Uterus (tissue), 4 donors: ENCODE measurements around the gene HIRA. TPM values are rescaled to one million over a fixed set of nuclear protein-coding genes. Genes with fewer than 3 reads are reported as not detected.
"Not testable (repeated sequence)": the region's sequence is repeated elsewhere in the genome, so short reads cannot be mapped to it uniquely, and the experiment has no call there.

Experiments used
- DNase-seq, 2 donors: peaks; one replicate each; pipeline ENCODE4 v3.0.0-alpha.2; 2019 to 2020
- H3K27ac ChIP-seq, 2 donors: fragments of 200-600 bp; sonication (generic); 1 replicate in 1 of 2; 2 replicates in 1 of 2; pipeline ENCODE4 v1.5.1; 2016 to 2018
- H3K27me3 ChIP-seq, 2 donors: fragments of 200-600 bp; sonication (generic); one replicate each; pipeline ENCODE4 v1.5.1; 2018 to 2019; ENCODE audit warnings: control low read depth in 1 of 2
- H3K36me3 ChIP-seq, 2 donors: fragments of 200-600 bp; sonication (generic); one replicate each; pipeline ENCODE4 v1.5.1; 2019; ENCODE audit warnings: control low read depth in 1 of 2
- H3K4me1 ChIP-seq, 2 donors: fragments of 200-600 bp; sonication (generic); one replicate each; pipeline ENCODE4 v1.5.1; 2018 to 2019; ENCODE audit warnings: control low read depth in 1 of 2
- H3K4me3 ChIP-seq, 2 donors: fragments of 200-600 bp; sonication (generic); 1 replicate in 1 of 2; 2 replicates in 1 of 2; pipeline ENCODE4 v1.5.1; 2018 to 2019; ENCODE audit warnings: mild to moderate bottlenecking in 1 of 2
- H3K9me3 ChIP-seq, 2 donors: fragments of 200-600 bp; sonication (generic); one replicate each; pipeline ENCODE4 v1.5.1; 2019; ENCODE audit warnings: control low read depth in 1 of 2
- POLR2A ChIP-seq, 2 donors: fragments of 450-650 bp; IDR thresholded peaks; one replicate each; pipeline ENCODE4 v1.6.1; 2016; ENCODE audit warnings: antibody characterized with exemption in 2 of 2, mild to moderate bottlenecking in 1 of 2, moderate library complexity in 1 of 2
- intact Hi-C: fragments of 100-400 bp; cut with DNase I; formaldehyde crosslinking; loops from one replicate; pipeline ENCODE4 v1.15.1; 2023; ENCODE audit warnings: low total_unique reads
- total RNA-seq, 4 donors: library from RNA; depleted of rRNA in 3 of 4; stranded (reverse); fragments of >200 nt in 3 of 4; gene quantifications; one replicate each; pipeline versions ENCODE4 v1.1.0 to v1.2.4, GENCODE V29; 2014 to 2023
- TF ChIP-seq, protein P1 (sequence below), 4 experiments: fragments of 200-600 bp in 2 of 4; fragments of 450-650 bp in 2 of 4; sonication (generic) in 2 of 4; IDR thresholded peaks; one replicate each; pipeline ENCODE4 v1.5.1; 2016 to 2019; ENCODE audit warnings: antibody characterized with exemption in 4 of 4, mild to moderate bottlenecking in 2 of 4, moderate library complexity in 1 of 4
- donor health status: DM: yes; HTN: yes; CAD: no.

Gene HIRA
- total RNA-seq, 4 donors from 2014 or later: 0.29 to 32.1 (median 11.7) TPM

DNA sequence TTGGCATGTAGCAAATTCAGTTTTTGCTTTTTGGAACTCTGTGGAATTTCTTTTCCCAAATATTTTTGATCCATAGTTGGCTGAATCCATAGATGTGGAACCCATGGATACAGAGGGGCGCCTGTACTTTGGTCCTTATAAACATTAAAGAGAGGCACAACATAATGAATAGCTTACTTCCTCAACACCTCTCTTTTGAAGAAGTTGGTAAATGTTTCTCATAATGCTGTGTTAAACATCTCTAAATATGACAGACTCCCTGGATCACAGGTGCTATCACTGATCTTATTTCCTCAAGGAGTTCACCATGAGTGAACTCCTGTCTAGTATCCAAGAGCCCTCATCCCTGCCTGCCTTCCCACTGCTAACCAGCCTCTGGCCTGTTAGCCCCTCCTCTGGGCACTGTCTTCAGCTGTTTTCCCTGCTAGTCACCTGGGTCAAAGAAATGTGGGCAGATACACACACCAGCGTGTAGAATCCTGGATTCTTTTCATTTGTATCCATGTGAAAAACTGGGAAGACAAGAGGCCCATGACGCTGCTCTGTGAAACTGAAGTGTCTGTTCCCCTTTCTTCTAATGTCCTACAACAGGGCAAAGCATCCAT is 63.7 kb downstream of the HIRA start:
- no peak for DNase-seq
- TF ChIP-seq, protein P1, sequence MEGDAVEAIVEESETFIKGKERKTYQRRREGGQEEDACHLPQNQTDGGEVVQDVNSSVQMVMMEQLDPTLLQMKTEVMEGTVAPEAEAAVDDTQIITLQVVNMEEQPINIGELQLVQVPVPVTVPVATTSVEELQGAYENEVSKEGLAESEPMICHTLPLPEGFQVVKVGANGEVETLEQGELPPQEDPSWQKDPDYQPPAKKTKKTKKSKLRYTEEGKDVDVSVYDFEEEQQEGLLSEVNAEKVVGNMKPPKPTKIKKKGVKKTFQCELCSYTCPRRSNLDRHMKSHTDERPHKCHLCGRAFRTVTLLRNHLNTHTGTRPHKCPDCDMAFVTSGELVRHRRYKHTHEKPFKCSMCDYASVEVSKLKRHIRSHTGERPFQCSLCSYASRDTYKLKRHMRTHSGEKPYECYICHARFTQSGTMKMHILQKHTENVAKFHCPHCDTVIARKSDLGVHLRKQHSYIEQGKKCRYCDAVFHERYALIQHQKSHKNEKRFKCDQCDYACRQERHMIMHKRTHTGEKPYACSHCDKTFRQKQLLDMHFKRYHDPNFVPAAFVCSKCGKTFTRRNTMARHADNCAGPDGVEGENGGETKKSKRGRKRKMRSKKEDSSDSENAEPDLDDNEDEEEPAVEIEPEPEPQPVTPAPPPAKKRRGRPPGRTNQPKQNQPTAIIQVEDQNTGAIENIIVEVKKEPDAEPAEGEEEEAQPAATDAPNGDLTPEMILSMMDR (IDR thresholded peaks at IDR 0.05): no peak
- no peak for TF ChIP-seq POLR2A (IDR thresholded peaks at IDR 0.05)
- Histone ChIP-seq H3K4me3 (no peak overlapping the region), H3K9me3 (no peaks in the 10 kb centered on the region), H3K27me3 (no peaks in the 10 kb centered on the region), H3K4me1 (no peaks in the 10 kb centered on the region), H3K27ac (no peak overlapping the region), H3K36me3 (no peaks in the 10 kb centered on the region)
- intact Hi-C loops: no loop called here

DNA sequence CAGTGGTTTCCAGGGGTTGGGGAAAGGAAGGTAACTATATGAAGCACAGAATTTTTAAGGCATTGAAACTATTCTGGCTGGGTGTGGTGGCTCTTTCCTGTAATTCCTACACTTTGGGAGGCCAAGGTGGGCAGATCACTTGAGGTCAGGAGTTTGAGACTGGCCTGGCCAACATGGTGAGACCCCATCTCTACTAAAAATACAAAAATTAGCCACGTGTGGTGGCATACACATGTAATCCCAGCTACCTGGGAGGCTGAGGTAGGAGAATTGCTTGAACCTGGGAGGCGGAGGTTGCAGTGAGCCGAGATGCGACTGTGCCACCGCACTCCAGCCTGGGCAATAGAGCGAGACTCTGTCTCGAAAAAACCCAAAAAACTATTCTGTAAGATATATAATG is 68.0 kb downstream of the HIRA start:
- H3K36me3 ChIP-seq, intact Hi-C loops, H3K9me3 ChIP-seq: not testable (repeated sequence)

DNA sequence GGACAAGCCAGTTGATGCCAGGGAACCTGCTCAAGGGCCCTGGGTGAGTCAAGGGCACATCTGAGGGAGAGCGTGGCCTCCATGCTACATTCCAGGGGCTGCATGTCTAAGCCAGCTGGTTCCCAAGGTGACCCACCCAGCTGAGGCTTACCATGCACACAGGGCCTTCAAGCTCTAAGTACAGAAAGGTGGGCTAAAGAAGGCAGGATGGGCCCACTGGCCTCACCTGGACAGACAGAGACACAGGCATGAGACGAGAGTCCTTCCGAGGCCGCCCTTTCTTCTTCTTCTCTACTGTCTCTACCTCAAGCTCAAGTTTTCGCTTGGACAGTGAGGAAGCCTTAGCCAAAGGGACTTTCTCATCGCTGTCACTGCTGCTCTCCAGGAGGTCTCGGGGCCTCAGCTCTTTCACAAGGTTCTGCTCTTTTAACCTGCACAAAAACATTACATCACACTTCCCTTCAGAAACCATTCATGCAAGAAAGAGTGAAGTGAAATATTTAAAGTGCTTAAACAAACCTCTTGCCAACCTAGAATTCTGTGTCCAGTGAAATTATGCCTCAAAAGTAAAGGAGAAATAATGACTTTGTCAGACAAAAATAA is 69.9 kb downstream of the HIRA start:
- DNase-seq: no peak
- H3K27me3 ChIP-seq: no peaks in the 10 kb centered on the region
- no peaks in the 10 kb centered on the region for H3K9me3 ChIP-seq
- H3K36me3 ChIP-seq: no peaks in the 10 kb centered on the region
- H3K4me1 ChIP-seq: no peaks in the 10 kb centered on the region
- intact Hi-C loops: no loop called here
- TF ChIP-seq POLR2A (IDR thresholded peaks at IDR 0.05): no peak
- TF ChIP-seq, protein P1 (IDR thresholded peaks at IDR 0.05): no peak
- no peak overlapping the region for H3K27ac ChIP-seq
- H3K4me3 ChIP-seq: no peak overlapping the region

More for the DNA sequence above, 68.0 kb downstream of the HIRA start:
- H3K4me1 ChIP-seq, DNase-seq, H3K27ac ChIP-seq, H3K27me3 ChIP-seq, H3K4me3 ChIP-seq: not testable (repeated sequence)

- Histone ChIP-seq H3K9me3 (no peaks in the 10 kb centered on the region), H3K27me3 (no peaks in the 10 kb centered on the region), H3K27ac (no peak overlapping the region), H3K4me3 (no peak overlapping the region), H3K4me1 (no peaks in the 10 kb centered on the region), H3K36me3 (no peaks in the 10 kb centered on the region)
- TF ChIP-seq, protein P1 (IDR thresholded peaks at IDR 0.05): no peak
- no peak for TF ChIP-seq POLR2A (IDR thresholded peaks at IDR 0.05)
- intact Hi-C loops: no loop called here
- no peak for DNase-seq
Observed at GRCh38 chr22:19360862-19361261, 70.7 kb downstream of the HIRA start.

GRCh38 chr22:19360300-19360792 is 71.2 kb downstream of the HIRA start:
- Histone ChIP-seq H3K27me3 (no peaks in the 10 kb centered on the region), H3K27ac (no peak overlapping the region), H3K4me3 (no peak overlapping the region), H3K4me1 (no peaks in the 10 kb centered on the region), H3K9me3 (no peaks in the 10 kb centered on the region), H3K36me3 (no peaks in the 10 kb centered on the region)
- no peak for DNase-seq
- intact Hi-C loops: no loop called here
- TF ChIP-seq POLR2A (IDR thresholded peaks at IDR 0.05): no peak
- TF ChIP-seq, protein P1 (IDR thresholded peaks at IDR 0.05): no peak
